Measurements from ENCODE around the gene USP35.

DNA sequence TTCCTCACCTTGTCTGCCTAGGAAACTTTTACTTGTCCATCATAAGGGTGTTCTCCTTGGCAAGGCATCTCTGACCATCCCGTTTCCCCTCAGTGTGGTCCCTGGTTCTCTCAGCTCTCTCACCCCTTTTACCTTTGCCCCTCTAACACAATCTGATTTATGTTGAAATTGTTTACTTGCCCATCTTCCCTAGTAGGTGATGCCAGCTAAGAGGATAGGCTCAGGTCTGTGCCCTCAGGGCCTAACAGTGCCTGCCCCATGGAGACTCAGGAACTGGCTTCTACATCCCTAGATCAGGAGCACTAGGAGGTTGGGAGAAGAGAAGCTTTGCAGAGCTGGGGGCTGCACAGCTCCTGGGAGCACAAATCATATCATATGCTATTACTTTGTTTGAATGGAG, 28.2 kb upstream of the USP35 start:
- TF ChIP-seq, protein P1, sequence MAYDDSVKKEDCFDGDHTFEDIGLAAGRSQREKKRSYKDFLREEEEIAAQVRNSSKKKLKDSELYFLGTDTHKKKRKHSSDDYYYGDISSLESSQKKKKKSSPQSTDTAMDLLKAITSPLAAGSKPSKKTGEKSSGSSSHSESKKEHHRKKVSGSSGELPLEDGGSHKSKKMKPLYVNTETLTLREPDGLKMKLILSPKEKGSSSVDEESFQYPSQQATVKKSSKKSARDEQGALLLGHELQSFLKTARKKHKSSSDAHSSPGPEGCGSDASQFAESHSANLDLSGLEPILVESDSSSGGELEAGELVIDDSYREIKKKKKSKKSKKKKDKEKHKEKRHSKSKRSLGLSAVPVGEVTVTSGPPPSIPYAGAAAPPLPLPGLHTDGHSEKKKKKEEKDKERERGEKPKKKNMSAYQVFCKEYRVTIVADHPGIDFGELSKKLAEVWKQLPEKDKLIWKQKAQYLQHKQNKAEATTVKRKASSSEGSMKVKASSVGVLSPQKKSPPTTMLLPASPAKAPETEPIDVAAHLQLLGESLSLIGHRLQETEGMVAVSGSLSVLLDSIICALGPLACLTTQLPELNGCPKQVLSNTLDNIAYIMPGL (CRISPR knock-in tag; IDR thresholded peaks at IDR 0.05; ENCODE audit: borderline replicate concordance) = no peak
- TF ChIP-seq POLR2A (IDR thresholded peaks at IDR 0.05; ENCODE audit: low read length) (no peak), RAD21 (conservative IDR thresholded peaks at IDR 0.05 in 1 of 2, IDR thresholded peaks at IDR 0.05 in 1 of 2) (no peak), CHD4 (IDR thresholded peaks at IDR 0.05; ENCODE audit: borderline replicate concordance) (no peak), BHLHE40 (IDR thresholded peaks at IDR 0.05; ENCODE audit: low read depth, low read length) (no peak), CEBPB (IDR thresholded peaks at IDR 0.05) (no peak), SMC3 (IDR thresholded peaks at IDR 0.05) (no peak)
- TF ChIP-seq, protein P2, sequence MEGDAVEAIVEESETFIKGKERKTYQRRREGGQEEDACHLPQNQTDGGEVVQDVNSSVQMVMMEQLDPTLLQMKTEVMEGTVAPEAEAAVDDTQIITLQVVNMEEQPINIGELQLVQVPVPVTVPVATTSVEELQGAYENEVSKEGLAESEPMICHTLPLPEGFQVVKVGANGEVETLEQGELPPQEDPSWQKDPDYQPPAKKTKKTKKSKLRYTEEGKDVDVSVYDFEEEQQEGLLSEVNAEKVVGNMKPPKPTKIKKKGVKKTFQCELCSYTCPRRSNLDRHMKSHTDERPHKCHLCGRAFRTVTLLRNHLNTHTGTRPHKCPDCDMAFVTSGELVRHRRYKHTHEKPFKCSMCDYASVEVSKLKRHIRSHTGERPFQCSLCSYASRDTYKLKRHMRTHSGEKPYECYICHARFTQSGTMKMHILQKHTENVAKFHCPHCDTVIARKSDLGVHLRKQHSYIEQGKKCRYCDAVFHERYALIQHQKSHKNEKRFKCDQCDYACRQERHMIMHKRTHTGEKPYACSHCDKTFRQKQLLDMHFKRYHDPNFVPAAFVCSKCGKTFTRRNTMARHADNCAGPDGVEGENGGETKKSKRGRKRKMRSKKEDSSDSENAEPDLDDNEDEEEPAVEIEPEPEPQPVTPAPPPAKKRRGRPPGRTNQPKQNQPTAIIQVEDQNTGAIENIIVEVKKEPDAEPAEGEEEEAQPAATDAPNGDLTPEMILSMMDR (IDR thresholded peaks at IDR 0.05) = no peak
- TF ChIP-seq, protein P3, sequence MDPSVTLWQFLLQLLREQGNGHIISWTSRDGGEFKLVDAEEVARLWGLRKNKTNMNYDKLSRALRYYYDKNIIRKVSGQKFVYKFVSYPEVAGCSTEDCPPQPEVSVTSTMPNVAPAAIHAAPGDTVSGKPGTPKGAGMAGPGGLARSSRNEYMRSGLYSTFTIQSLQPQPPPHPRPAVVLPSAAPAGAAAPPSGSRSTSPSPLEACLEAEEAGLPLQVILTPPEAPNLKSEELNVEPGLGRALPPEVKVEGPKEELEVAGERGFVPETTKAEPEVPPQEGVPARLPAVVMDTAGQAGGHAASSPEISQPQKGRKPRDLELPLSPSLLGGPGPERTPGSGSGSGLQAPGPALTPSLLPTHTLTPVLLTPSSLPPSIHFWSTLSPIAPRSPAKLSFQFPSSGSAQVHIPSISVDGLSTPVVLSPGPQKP (IDR thresholded peaks at IDR 0.05; ENCODE audit: low read depth, low read length) = no peak

Measured in A549 (cell line).